Activated T-cell treated with anti-CD3 and anti-CD28 coated beads for 24 hours (primary cell): ENCODE data around the gene SRRM5.
"Not testable (repeated sequence)": the region's sequence is repeated elsewhere in the genome, so short reads cannot be mapped to it uniquely, and the experiment has no call there.

Experiments used
- DNase-seq: peaks from one replicate; pipeline ENCODE4 v3.0.0-alpha.2; 2020; ENCODE audit warnings: low read depth

Gene SRRM5

GRCh38 chr19:43611788-43612187 is at the start of gene SRRM5:
Gene SRRM5 (plus strand): TSS chr19:43612088. CDS start chr19:43612122, 34 bp downstream.
- DNase-seq = no peak

GRCh38 chr19:43562226-43562697 is 49.6 kb upstream of the SRRM5 start:
- DNase-seq = no peak

DNA sequence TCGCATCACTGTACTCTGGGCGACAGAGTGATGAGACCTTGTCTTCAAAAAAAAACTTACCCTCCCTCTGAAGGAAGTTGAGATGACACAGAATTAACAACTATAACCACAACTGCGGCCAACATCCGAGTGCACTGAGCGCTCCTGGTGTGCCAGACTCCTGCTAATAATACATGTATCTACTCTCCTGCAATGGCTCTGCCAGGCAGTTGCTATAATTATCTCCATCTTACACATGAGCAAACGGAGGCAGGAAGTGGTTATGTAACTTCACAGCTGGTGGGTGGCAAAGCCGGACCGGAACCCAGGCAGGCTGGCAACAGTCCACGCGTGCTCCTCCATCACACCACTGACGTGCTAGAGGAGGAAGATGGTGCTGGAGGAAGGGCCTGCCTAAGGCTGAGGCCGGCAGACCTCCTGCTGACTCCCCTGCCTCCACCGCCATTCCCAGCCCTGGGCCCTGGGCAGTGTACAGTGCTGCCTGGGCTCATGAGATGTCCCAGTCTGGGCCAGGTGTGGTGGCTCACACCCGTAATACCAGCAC is 49.1 kb upstream of the SRRM5 start:
- peak; percentile 61 for DNase-seq

DNA sequence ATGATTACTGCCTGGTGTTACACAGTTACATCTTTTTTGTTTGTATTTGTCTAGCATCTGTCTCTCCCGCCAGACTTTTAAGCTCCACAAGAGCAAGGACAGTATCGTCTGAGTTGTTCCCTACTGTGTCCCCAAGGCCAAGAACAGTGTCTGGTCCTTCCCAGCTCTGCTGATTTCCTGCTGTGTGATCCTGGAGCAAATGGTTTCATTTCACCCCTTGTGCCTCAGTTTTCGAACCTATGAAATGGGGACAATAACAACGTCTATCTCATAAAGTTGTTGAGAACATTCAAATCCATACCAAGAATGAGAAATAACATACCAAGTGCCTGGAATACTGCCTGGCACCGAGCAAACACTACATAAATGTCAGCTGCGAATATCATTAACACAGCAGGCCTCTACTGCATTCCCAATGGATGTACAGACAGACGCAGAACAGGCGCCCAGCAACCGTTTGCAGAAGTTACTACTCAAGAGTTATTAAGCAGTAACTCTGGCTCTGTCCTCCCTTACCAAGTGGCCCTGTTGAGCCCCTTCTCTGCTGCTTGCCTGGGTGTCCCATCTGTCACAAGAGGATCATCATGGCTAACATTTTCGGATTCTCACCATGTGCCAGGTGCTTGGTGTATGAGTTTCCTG is 48.0 kb upstream of the SRRM5 start:
- no peak for DNase-seq

GRCh38 chr19:43564800-43565199 is 47.1 kb upstream of the SRRM5 start:
- no peak for DNase-seq

GRCh38 chr19:43569657-43570056 is 42.2 kb upstream of the SRRM5 start:
- no peak for DNase-seq

GRCh38 chr19:43570174-43570791 is 41.6 kb upstream of the SRRM5 start:
- no peak for DNase-seq

GRCh38 chr19:43572171-43572588 is 39.7 kb upstream of the SRRM5 start:
- DNase-seq = no peak

GRCh38 chr19:43574424-43575155 is 37.3 kb upstream of the SRRM5 start:
- no peak for DNase-seq

DNA sequence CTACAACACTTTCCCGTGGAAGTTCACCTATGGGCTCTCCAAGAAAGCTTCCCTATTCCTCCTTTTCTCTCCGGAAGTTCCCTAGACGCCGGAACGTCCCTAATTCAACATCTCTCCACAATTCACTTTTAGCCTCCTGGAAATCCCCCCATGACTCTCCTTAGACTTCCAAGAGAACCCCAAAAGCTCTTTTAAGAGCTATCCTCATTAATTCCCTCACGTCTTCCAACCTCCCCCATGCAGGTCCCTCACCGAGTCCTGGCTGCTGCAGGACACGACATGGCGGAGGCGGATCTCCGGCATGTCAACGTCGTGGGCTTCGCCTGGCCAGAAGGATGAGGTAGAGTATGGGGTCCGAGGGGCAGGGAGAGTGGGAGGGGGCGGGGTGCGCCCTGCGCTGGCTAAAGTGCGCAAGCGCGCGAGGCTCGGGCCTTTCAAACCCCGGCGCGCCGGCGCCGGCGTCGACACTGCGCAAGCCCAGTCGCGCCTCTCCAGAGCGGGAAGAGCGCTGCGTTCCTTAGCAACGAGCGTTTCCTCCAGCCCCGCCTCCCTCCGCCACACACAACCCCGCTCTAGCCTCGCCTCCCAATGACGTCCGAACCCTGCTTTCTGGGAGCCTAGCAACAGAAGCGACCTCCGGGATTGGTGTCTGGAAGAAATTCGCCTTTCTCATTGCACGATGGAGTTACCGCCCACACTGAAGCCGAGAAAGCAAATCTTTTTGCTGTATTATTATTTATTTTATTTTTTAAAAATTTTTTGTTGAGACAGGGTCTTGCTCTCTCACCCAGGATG is 36.5 kb upstream of the SRRM5 start, which contains the start of the genes PINLYP and XRCC1:
TSS of gene PINLYP (plus strand) at position 646 of the 795 bp plus-strand sequence. CDS start 1,391 bp downstream, outside the sequence.
TSS of gene XRCC1 (minus strand) at position 372 of the 795 bp plus-strand sequence. CDS start at position 303, 69 bp downstream.
- peak; percentile 94 for DNase-seq

GRCh38 chr19:43575955-43576878 is 35.7 kb upstream of the SRRM5 start:
- DNase-seq = no peak

GRCh38 chr19:43578787-43579186 is 33.1 kb upstream of the SRRM5 start:
- DNase-seq = no peak

- no peak for DNase-seq
Observed at GRCh38 chr19:43581467-43581866, 30.4 kb upstream of the SRRM5 start.

DNA sequence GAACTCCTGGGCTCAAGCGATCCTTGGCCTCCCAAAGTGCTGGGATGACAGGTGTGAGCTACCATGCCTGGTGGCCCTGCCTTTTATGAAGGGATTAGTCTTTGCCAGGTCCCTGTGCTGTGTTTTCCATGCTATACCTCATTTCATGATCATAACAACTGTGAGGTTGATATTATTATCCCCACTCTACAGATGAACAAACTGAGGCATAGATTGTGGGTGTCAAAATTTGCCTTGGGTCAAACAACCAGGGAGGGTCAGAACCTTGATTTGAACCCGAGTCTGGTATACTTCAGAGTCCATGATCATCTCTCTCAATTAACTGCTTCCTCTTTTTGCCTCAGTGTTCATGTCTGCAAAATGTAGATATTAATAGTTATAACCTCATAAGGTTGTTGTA is 29.4 kb upstream of the SRRM5 start:
- no peak for DNase-seq

- no peak for DNase-seq
Observed at GRCh38 chr19:43584484-43584883, 27.4 kb upstream of the SRRM5 start.

DNA sequence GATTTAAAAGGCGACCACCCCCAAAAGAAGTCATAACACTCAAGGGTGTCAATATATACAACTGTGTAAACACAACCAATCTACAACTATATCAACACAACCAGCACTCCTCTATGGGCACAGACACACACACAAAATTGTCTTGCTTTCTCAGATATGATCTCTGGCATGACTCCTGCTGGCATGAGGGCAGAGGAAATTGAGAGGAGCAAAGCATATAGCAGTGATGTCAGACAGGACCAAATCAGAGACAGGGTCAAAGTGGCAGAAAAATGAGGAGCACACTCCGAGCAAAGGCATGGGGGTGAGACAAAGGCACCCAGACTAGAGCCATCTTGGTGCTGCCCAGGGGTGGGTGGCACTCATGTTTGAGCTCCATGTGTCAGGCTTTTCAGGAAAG is 25.5 kb upstream of the SRRM5 start:
- DNase-seq = no peak

DNA sequence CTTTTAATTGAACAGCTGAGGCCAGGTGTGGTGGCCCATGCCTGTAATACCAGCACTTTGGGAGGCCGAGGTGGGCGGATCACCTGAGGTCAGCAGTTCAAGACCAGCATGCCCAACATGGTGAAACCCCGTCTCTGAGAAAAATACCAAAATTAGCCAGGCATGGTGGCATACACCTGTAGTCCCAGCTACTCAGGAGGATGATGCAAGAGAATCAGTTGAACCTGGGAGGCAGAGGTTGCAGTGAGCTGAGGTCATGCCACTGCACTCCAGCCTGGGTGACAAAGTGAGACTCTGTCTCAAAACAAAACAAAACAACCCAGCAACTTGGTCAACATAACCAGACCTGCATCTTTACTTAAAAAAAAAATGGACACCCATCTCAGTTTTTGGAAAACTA is 24.9 kb upstream of the SRRM5 start:
- not testable (repeated sequence) for DNase-seq

DNA sequence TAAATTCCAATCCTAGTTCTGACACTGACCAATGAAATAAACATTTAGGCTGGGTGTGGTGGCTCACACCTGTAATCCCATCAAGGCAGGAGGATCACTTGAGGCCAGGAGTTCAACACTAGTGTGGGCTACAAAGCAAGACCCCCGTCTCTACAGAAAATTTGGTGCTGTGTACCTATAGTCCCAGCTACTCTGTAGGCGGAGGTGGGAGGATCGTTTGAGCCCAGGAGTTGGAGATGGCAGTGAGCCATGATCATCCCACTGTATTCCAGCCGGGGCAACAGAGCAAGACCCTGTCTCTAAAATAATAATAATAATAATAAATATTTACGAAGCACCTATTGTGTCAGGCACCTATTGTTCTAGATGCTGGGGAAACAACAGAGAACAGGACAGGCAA is 22.6 kb upstream of the SRRM5 start:
- DNase-seq = no peak

- no peak for DNase-seq
Observed at GRCh38 chr19:43589678-43590077, 22.2 kb upstream of the SRRM5 start.

- DNase-seq = no peak
Observed at GRCh38 chr19:43591904-43592772, 19.8 kb upstream of the SRRM5 start.
